H1 (cell line): ENCODE measurements around the gene PRXL2A. TPM values are rescaled to one million over a fixed set of nuclear protein-coding genes. Genes with fewer than 3 reads are reported as not detected.

Experiments
- ASH2L ChIP-seq: fragments of 200-600, 300-600 bp; sonication (generic); IDR thresholded peaks from one replicate; pipeline ENCODE4 v1.7.1; 2017; ENCODE audit warnings: low read length
- BACH1 ChIP-seq: IDR thresholded peaks from 2 replicates; pipeline ENCODE4 v1.6.1; 2012; ENCODE audit warnings: low read length, improper control_type of control experiment
- BCL11A ChIP-seq, 2 experiments: IDR thresholded peaks; one replicate each; pipeline ENCODE4 v1.6.1; 2011; ENCODE audit warnings: low read depth in 2 of 2, low read length in 2 of 2, mild to moderate bottlenecking in 2 of 2
- CBX8 ChIP-seq: fragments of 300-800, 300-1000 bp; sonication (generic); IDR thresholded peaks from 2 replicates; pipeline ENCODE4 v1.7.1; 2016; ENCODE audit warnings: low read depth, low read length, borderline replicate concordance
- CHD2 ChIP-seq: IDR thresholded peaks from 2 replicates; pipeline ENCODE4 v1.6.1; 2012; ENCODE audit warnings: low read length, improper control_type of control experiment
- CHD7 ChIP-seq: fragments of 300-600 bp; sonication (generic); IDR thresholded peaks from 2 replicates; pipeline ENCODE4 v1.7.1; 2012; ENCODE audit warnings: low read length, moderate library complexity, mild to moderate bottlenecking, inconsistent platforms; ENCODE audit not compliant: insufficient replicate concordance
- EGR1 ChIP-seq: IDR thresholded peaks from 2 replicates; pipeline ENCODE4 v1.6.1; 2011; ENCODE audit warnings: low read depth, low read length, borderline replicate concordance
- JUN ChIP-seq: IDR thresholded peaks from 2 replicates; pipeline ENCODE4 v1.6.1; 2011; ENCODE audit warnings: low read depth, mild to moderate bottlenecking, improper control_type of control experiment, low read length
- JUND ChIP-seq: IDR thresholded peaks from 2 replicates; pipeline ENCODE4 v1.6.1; 2011; ENCODE audit warnings: mild to moderate bottlenecking, improper control_type of control experiment, low read length
- PHF8 ChIP-seq: fragments of 200-600 bp; sonication (generic); conservative IDR thresholded peaks from 2 replicates; pipeline ENCODE4 v1.7.1; 2012; ENCODE audit warnings: low read depth, mild to moderate bottlenecking, inconsistent platforms, low read length, moderate library complexity
- ZNF274 ChIP-seq: IDR thresholded peaks from 2 replicates; pipeline ENCODE4 v1.7.0; 2012; ENCODE audit warnings: low read length, borderline replicate concordance; ENCODE audit errors: extremely low read depth
- polyA plus RNA-seq, 7 experiments: library from polyadenylated mRNA; depleted of rRNA in 3 of 7; stranded (reverse) in 5 of 7; unstranded in 2 of 7; fragments of >200 nt in 5 of 7; fragments of 200-250 nt in 2 of 7; gene quantifications; 1 replicate in 5 of 7; 2 replicates in 1 of 7; 4 replicates in 1 of 7; pipeline versions ENCODE4 v1.2.1 to v1.2.3, GENCODE V29; 2011 to 2013; ENCODE audit warnings: missing spikeins in 2 of 7, mixed read lengths in 2 of 7
- total RNA-seq: library from RNA; stranded (reverse); fragmentation: NEBNext Ultra II Directional; extraction: Animal tissue kit (Norgen Biotek cat#: 25700); gene quantifications from 2 replicates; pipeline ENCODE4 v1.2.1, GENCODE V29; 2021

Gene PRXL2A
- total and polyA plus RNA-seq, 2 of the 8 experiments (the other 6 are each of a cell fraction or from before 2014, with no cell fraction given): 13.4 to 58.3 TPM

- TF ChIP-seq CHD7 (no peak), JUND (no peak), ZNF274 (no peak), JUN (no peak), CBX8 (no peak), PHF8 (no peak), CHD2 (no peak), ASH2L (peak; percentile 55), BACH1 (no peak), EGR1 (peak; percentile 9), BCL11A (IDR thresholded peaks at IDR 0.05; ENCODE audit: low read depth in 2 of 2, low read length in 2 of 2) (no peak)
These were observed 56.5 kb downstream of the PRXL2A start (continued) for GRCh38 chr10:80464557-80465450.
